Stimulated activated CD4-positive, alpha-beta T cell treated with anti-CD3 and anti-CD28 coated beads, Interleukin-1b, Interleukin-23, amount 100 ng/mL, for 1 hour (primary cell): ENCODE data around the gene ATL3.
A peak's percentile ranks its signal among the peaks of the same experiment; 100 is the strongest.
"Not testable (repeated sequence)": the region's sequence is repeated elsewhere in the genome, so short reads cannot be mapped to it uniquely, and the experiment has no call there.

Source experiments
- DNase-seq, 2 donors: peaks; one replicate each; pipeline ENCODE4 v3.0.0-alpha.2; 2020; ENCODE audit warnings: low read depth in 2 of 2

The ATL3 gene

GRCh38 chr11:63681321-63682065, 10.3 kb upstream of the ATL3 start, which contains the start of gene RTN3:
RTN3 (plus strand) TSS chr11:63681500; CDS start chr11:63681637, 137 bp downstream.
- DNase-seq = peak; percentile 92 to 97

GRCh38 chr11:63680834-63681320, 9.7 kb upstream of the ATL3 start:
- DNase-seq = no peak

DNA sequence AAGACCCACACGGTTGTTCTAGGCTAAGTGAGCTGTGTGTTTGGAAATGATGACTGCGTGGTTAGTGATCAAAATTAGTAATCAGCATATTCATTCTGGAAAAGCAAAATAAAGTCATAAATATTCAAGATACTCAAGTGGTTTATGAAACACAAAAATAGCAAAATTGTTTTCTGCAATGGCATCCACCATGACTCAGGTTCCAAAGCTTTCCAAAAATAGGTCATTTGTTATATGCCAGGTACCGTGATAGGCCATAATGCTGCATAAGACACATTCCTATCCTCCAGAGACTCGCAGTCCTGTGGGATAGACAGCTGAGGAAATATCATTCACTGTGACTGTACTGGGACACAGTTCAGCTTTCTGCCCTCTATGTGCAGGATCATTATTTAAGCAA, 2.4 kb upstream of the ATL3 start:
- no peak for DNase-seq

DNA sequence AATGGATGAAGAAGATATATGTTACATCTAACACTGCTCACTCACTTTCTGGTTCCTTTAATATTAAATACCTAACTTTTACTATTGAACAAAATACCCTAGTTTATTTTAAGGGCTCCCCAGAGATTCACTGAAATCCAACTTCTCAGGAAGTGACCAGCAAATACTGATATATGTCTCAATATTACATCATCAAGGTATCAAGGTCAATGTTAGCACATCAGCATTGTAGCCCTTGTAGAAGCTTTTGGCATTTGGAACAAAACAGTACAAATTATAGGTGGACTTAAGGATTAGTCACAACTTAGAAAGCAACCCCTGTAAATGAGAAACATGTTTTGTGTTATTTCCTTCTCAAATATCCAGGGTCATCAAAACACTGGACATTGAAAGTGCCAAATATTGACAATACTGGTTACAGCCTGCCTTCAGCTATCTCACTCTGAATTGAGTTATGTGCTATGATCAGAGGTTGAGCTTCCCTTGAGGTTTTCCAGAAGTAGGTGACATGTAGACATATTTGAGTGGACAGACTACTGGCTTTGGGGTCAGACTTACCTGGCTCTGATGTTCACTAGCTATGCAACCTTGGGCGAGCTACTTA, 1.9 kb upstream of the ATL3 start:
- no peak for DNase-seq

- DNase-seq = no peak
These were observed 934 bp upstream of the ATL3 start for GRCh38 chr11:63672156-63672463.

GRCh38 chr11:63670433-63671321, 499 bp downstream of the ATL3 start:
- no peak for DNase-seq

- no peak for DNase-seq
These were observed 1.1 kb downstream of the ATL3 start for GRCh38 chr11:63670096-63670432.

GRCh38 chr11:63667995-63668795, 3.0 kb downstream of the ATL3 start:
- no peak for DNase-seq

GRCh38 chr11:63666874-63667273, 4.3 kb downstream of the ATL3 start:
- DNase-seq = no peak

DNA sequence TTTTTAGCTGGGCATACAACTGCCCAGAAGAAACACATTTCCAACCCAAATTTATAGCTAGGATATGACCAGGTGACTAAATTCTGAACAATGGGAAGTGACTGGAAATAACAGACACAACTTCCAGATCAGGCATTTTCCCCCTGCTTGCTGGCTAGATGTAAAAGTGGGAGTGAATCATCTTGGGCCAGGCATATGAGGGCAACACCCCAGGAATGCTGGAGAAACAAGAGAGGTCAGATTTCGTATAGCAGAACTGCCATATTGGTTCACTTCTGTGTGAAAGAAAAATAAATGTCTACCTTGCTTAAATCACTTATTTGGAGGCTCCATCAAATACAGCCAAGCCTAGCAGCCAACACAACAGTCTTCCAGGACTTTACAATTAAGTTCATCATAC, 7.4 kb downstream of the ATL3 start:
- DNase-seq = no peak

DNA sequence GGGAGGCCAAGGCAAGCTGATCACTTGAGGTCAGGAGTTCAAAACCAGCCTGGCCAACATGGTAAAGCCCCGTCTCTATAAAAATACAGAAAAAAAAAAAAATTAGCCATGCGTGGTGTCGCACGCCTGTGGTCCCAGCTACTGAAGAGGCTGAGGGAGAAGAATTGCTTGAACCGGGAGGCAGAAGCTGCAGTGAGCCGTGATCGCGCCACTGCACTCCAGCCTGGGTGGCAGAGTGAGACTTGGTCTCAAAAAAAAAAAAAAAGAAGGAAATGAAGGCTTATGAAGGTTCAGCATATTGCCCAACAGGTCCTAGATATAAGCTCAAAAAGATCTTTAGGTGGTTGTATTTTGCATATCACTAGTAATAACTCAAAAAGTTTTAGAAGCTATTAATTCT, 10.2 kb downstream of the ATL3 start:
- DNase-seq = no peak

DNA sequence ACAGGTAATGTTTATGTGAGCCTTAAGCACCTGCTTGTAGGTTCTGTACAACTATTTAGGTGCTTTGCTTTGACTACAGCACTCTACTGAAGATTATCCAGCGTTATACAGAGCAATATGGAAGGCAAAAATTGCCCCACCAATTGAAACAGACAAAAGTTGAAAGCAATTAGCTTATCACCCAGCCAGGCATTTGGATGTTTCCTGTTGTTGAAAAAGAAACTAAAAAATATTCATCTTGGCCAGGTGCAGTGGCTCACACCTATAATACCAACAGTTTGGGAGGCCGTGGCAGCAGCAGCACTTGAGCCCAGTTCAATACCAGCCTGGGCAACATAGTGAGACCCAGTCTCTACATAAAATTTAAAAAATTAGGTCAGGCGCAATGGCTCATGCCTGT, 18.5 kb downstream of the ATL3 start:
- no peak for DNase-seq

DNA sequence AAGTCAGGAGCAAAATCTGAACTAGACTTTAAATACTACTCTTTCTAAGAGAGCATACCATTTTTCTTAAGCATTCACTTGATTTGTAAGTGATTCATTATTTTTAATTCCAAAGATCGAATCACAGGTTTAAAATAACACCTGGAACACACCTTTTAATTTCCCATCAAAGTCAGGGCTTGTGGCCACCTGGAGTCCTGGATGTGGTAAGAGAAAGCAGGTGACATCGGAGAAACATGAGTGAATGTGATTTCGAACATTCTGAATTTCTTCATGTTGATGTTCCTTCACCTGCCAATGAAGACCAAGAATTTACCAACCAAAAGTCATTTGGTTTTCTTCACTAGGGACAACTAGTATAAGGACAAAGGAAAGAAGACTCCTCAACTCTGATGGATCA, 28.0 kb downstream of the ATL3 start:
- no peak for DNase-seq

GRCh38 chr11:63641727-63642126, 29.4 kb downstream of the ATL3 start:
- DNase-seq = no peak

DNA sequence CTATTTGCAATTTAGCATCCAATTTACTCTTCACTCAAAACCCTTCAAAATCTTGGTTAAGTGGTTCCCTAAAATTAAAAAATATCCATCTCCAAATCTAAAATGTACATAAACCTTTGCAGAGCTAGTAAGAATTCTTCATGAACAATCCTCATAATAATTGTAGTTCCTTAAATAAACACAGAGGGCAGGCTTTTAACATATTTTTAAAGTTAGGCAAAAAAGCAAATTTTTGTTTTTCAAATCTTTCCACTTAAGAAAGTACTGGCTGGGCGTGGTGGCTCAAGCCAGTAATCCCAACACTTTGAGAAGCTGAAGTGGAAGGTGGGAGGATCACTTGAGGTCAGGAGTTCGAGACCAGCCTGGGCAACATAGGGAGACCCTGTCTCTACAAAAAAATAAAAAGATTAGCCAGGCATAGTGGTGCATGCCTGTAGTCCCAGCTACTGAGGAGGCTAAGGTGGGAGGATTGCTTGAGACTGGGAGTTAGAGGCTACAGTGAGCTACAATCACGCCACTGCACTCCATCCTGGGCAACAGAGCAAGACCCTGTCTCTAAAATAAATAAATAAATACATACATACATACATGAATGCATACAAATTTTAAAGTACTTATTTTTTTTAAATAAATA, 31.9 kb downstream of the ATL3 start:
- no peak for DNase-seq

- not testable (repeated sequence) for DNase-seq
These were observed 32.7 kb downstream of the ATL3 start for GRCh38 chr11:63638436-63638835.

DNA sequence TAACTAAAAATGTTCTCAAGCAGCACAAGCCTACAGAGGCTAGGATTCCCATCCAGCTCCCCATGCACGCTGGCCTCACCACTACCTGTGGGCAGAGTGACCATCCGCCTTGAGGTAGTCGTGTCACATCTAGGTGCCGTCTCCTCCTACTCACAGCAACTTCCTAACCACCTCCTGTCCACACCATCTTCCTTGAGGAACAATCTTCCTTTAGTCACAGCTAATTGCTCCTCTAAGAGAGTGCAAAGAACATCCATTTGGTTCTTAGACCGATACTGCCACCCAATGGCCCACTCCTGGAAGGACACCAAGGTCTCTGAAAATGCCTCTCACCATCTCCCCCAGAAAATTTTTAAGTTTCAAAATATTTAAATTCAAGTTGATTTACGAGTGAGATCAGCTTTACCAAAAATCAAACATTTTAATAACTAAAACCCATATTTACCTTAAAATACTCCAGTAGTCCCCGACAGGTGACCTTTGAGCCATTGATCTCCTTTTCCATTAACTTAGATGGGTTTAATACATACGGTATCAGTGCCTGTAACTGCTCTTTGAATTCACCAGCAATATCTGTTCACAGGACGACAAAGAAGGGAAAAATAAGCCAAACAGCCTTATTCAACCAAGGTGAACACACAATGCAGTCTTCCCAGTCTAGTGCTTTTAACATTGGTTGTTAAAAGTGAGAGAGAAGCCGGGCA, 35.3 kb downstream of the ATL3 start:
- DNase-seq = peak; percentile 27 to 54

DNA sequence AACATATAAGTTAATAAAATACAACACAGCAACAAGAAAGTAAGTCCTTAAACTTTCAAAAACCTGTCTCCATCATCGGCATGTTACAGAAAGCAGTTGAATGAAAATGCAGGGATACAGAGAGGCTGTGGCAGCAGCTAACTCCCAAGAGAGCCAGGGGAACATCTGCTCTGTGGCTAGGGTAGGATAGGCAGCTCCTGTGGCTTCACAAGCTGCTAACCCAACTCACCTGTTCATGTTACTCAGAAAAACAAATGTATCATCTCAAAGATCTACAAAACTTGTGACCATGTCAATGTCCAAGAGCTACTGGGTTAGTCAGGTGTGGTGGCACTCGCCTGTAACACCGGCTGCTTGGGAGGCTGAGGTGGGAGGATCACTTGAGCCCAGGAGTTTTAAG, 41.8 kb downstream of the ATL3 start:
- DNase-seq = no peak

DNA sequence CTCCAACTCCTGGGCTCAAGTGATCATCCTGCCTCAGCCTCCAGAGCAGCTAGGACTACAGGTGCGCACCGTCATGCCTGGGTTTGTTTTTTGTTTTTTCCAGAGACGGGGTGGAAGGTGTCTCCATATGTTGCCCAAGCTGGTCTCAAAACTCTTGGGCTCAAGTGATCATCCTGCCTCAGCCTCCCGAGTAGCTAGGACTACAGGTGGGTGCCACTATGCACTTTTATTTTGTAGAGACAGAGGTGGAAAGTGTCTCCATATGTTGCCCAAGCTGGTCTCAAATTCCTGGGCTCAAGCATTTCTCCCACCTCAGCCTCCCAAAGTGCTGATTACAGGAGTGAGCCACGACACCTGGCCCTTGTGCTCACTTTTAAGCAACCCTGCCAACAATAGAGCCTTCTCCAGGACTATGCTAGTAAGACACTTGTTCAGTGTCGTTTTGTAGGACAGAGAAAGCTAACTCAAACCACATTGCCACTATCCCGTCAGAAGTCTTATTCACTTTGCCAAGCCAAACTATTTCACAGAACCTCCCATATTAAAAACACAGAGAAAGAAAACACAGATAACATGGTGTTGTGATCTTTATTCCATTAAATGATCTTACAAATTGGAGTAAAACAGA, 47.5 kb downstream of the ATL3 start:
- DNase-seq = no peak

DNA sequence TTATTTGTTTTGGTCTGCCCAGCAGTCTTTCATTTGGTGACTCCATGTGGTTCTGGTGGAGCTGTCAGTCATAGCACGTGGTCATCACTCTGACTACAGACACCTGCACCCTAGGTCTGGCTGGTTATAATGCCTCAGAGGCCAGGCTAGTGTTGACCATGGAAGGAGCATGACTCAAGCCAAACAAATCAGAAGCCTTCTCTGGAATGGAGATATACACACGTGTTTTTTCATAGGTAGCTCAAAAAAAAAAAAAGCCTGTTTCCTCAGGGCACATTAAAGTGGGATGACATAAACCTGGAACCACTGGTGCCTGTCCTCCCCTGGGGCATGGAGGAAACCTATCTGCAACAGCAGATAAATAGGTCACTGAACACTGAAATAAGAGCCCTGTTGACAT, 48.9 kb downstream of the ATL3 start:
- DNase-seq = no peak
